Measurements from ENCODE around the gene ASTL. TPM values are rescaled to one million over a fixed set of nuclear protein-coding genes. Genes with fewer than 3 reads are reported as not detected.
A peak's percentile ranks its signal among the peaks of the same experiment; 100 is the strongest.
"Not testable (repeated sequence)": the region's sequence is repeated elsewhere in the genome, so short reads cannot be mapped to it uniquely, and the experiment has no call there.

Gene ASTL
- total RNA-seq, 1 experiment from 2014 or later, result 0.34 TPM

DNA sequence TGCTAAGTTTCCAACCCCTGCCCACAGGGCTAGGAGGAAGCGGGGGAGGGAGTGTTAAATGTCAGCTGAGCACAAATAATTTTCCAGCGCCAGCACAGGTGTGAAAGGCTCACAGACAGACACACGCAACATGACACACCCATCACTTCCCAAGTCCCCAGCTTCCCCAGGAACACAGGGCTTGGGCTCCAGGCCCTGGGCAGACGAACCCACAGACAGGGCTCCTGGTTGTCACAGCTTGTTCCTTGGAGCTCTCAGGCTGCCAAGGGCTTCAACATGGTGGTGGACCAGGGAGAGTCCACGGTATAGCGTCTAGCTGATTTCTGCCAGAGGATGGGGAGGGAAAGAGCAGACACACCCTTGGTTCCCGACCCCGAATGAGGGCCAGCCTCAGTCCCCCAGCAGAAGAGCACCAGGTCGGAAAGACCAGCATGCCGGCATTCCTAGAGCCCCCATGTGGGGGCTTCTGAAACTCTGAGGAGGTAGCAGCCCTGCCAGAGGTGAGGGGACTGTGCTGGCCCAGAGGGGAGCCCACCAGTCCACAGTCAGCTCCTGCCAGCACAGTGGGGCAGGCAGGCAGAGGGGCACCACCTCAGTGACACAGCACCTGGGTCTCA, 5.0 kb upstream of the ASTL start:
- H3K4me3 ChIP-seq (replicated peaks in 1 of 2; ENCODE audit: low read depth in 1 of 2, low read length in 2 of 2), result peak overlapping the region; percentile 80 to 93
- BruUV-seq (replicated peaks), result no TSS peak
- no peak for DNase-seq (ENCODE audit: low read depth, low spot score)
- CTCF ChIA-PET, result no interaction called here
- no peaks in the 10 kb centered on the region for H3K9me2 ChIP-seq (ENCODE audit: insufficient read depth)
- no peaks in the 10 kb centered on the region for H4K20me1 ChIP-seq (ENCODE audit: insufficient read depth)
- intact Hi-C loops (cut with micrococcal nuclease), result no loop called here
- no peaks in the 10 kb centered on the region for H3K9me3 ChIP-seq (ENCODE audit: control insufficient read depth in 1 of 2, insufficient read depth in 1 of 2, low read depth in 1 of 2, low read length in 2 of 2)
- H3K4me2 ChIP-seq (ENCODE audit: low read length), result peak overlapping the region; percentile 97
- no peaks in the 10 kb centered on the region for H3K27me3 ChIP-seq (ENCODE audit: insufficient read depth, low read length)
- POLR2A ChIA-PET, result no interaction called here
- no peak for TF ChIP-seq JUND (IDR thresholded peaks at IDR 0.05)
- TF ChIP-seq, protein P1, sequence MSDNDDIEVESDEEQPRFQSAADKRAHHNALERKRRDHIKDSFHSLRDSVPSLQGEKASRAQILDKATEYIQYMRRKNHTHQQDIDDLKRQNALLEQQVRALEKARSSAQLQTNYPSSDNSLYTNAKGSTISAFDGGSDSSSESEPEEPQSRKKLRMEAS (IDR thresholded peaks at IDR 0.05), result no peak
- TF ChIP-seq CEBPB (IDR thresholded peaks at IDR 0.05; ENCODE audit: low read depth), result no peak
- H3K27ac ChIP-seq (ENCODE audit: low read depth, low read length), result peak overlapping the region; percentile 92; the same call in 1 of the 2 replicates
- H3K4me1 ChIP-seq (ENCODE audit: control insufficient read depth in 1 of 2, insufficient read depth in 2 of 2, low read length in 2 of 2), result peaks cover 20 to 51% of the 10 kb centered on the region in 2 experiments
- peaks cover 21% of the 10 kb centered on the region for H3K79me2 ChIP-seq (ENCODE audit: insufficient read depth, low read length)
- peak overlapping the region; percentile 98; the same call in 1 of the 2 replicates for H3K9ac ChIP-seq (ENCODE audit: low read length)
- no peak for ATAC-seq
- RAD21 ChIA-PET (ENCODE audit: low non-redundant PET in 1 of 2, low total read pairs in 2 of 2, uncharacterized antibody in 2 of 2, unreplicated experiment in 2 of 2), result interaction anchor here in 1 of 2 experiments (1.2 kb wide), 1 partner anchor 31 kb away, joined by 6 read pairs; no protein-coding TSS in a partner anchor
- H2AFZ ChIP-seq (ENCODE audit: low read depth, low read length, poor library complexity, severe bottlenecking), result no peak overlapping the region
- peaks cover 4 to 15% of the 10 kb centered on the region in 2 experiments; a peak in 2 of 4 replicates for H3K36me3 ChIP-seq (ENCODE audit: control insufficient read depth in 1 of 2, insufficient read depth in 2 of 2, low read length in 2 of 2)

GRCh38 chr2:96142217-96143113, 4.2 kb upstream of the ASTL start:
- intact Hi-C loops (cut with micrococcal nuclease), result no loop called here
- Histone ChIP-seq H3K4me1 (ENCODE audit: control insufficient read depth in 1 of 2, insufficient read depth in 2 of 2, low read length in 2 of 2) (peaks cover 13 to 46% of the 10 kb centered on the region in 2 experiments), H3K27ac (ENCODE audit: low read depth, low read length) (no peak overlapping the region), H3K27me3 (ENCODE audit: insufficient read depth, low read length) (no peaks in the 10 kb centered on the region), H3K9ac (ENCODE audit: low read length) (no peak overlapping the region), H3K4me2 (ENCODE audit: low read length) (no peak overlapping the region), H3K36me3 (ENCODE audit: control insufficient read depth in 1 of 2, insufficient read depth in 2 of 2, low read length in 2 of 2) (peaks cover 4 to 15% of the 10 kb centered on the region in 2 experiments; a peak in 2 of 4 replicates), H3K79me2 (ENCODE audit: insufficient read depth, low read length) (peaks cover 21% of the 10 kb centered on the region), H4K20me1 (ENCODE audit: insufficient read depth) (no peaks in the 10 kb centered on the region), H3K9me3 (ENCODE audit: control insufficient read depth in 1 of 2, insufficient read depth in 1 of 2, low read depth in 1 of 2, low read length in 2 of 2) (no peaks in the 10 kb centered on the region), H2AFZ (ENCODE audit: low read depth, low read length, poor library complexity, severe bottlenecking) (no peak overlapping the region), H3K9me2 (ENCODE audit: insufficient read depth) (no peaks in the 10 kb centered on the region), H3K4me3 (replicated peaks in 1 of 2; ENCODE audit: low read depth in 1 of 2, low read length in 2 of 2) (no peak overlapping the region)
- no peak for TF ChIP-seq RAD21 (IDR thresholded peaks at IDR 0.05; ENCODE audit: low read depth)
- peak in 2 of 3 experiments; percentile 20 to 29; a peak in 1 of 6 replicates for TF ChIP-seq CTCF (IDR thresholded peaks at IDR 0.05 in 2 of 3, conservative IDR thresholded peaks at IDR 0.05 in 1 of 3; ENCODE audit: borderline replicate concordance in 1 of 3, insufficient read depth in 1 of 3, low read depth in 2 of 3, low read length in 2 of 3)
- ChIA-PET POLR2A (no interaction called here), RAD21 (ENCODE audit: low non-redundant PET in 1 of 2, low total read pairs in 2 of 2, uncharacterized antibody in 2 of 2, unreplicated experiment in 2 of 2) (interaction anchor here in 1 of 2 experiments (1.8 kb wide), 1 partner anchor 32 kb away, joined by 6 read pairs; no protein-coding TSS in a partner anchor), CTCF (interaction anchor here (1.3 to 2.6 kb wide), 2 partner anchors 32 to 118 kb away, joined by 3 to 9 read pairs; no protein-coding TSS in a partner anchor)
- no peak for DNase-seq (ENCODE audit: low read depth, low spot score)
- BruUV-seq (replicated peaks), result no TSS peak
- no peak for ATAC-seq

- peaks cover 21% of the 10 kb centered on the region for H3K79me2 ChIP-seq (ENCODE audit: insufficient read depth, low read length)
- H3K36me3 ChIP-seq (ENCODE audit: control insufficient read depth in 1 of 2, insufficient read depth in 2 of 2, low read length in 2 of 2), result peaks cover 4 to 15% of the 10 kb centered on the region in 2 experiments; a peak in 2 of 4 replicates
- peaks cover 13 to 42% of the 10 kb centered on the region in 2 experiments for H3K4me1 ChIP-seq (ENCODE audit: control insufficient read depth in 1 of 2, insufficient read depth in 2 of 2, low read length in 2 of 2)
- intact Hi-C loops (cut with micrococcal nuclease); ATAC-seq; H3K9me3 ChIP-seq (ENCODE audit: control insufficient read depth in 1 of 2, insufficient read depth in 1 of 2, low read depth in 1 of 2, low read length in 2 of 2); DNase-seq (ENCODE audit: low read depth, low spot score); H3K4me3 ChIP-seq (replicated peaks in 1 of 2; ENCODE audit: low read depth in 1 of 2, low read length in 2 of 2); H3K9me2 ChIP-seq (ENCODE audit: insufficient read depth); H3K4me2 ChIP-seq (ENCODE audit: low read length); BruUV-seq (replicated peaks); H3K27ac ChIP-seq (ENCODE audit: low read depth, low read length); H2AFZ ChIP-seq (ENCODE audit: low read depth, low read length, poor library complexity, severe bottlenecking); H3K27me3 ChIP-seq (ENCODE audit: insufficient read depth, low read length); H3K9ac ChIP-seq (ENCODE audit: low read length); H4K20me1 ChIP-seq (ENCODE audit: insufficient read depth); POLR2A ChIA-PET: not testable (repeated sequence)
- CTCF ChIA-PET, result interaction anchor here (1.3 to 2.6 kb wide), 2 partner anchors 33 to 119 kb away, joined by 3 to 9 read pairs; no protein-coding TSS in a partner anchor
- RAD21 ChIA-PET (ENCODE audit: low non-redundant PET in 1 of 2, low total read pairs in 2 of 2, uncharacterized antibody in 2 of 2, unreplicated experiment in 2 of 2), result interaction anchor here in 1 of 2 experiments (1.8 kb wide), 1 partner anchor 33 kb away, joined by 6 read pairs; no protein-coding TSS in a partner anchor
Observed at GRCh38 chr2:96141624-96141967, 3.3 kb upstream of the ASTL start.
